Cardiac septum (tissue), 1 donor: ENCODE results near the gene SLC25A27. TPM values are rescaled to one million over a fixed set of nuclear protein-coding genes. Genes with fewer than 3 reads are reported as not detected.
A peak's percentile ranks its signal among the peaks of the same experiment; 100 is the strongest.

ENCODE experiments used
- DNase-seq: peaks from one replicate; pipeline ENCODE4 v3.0.0-alpha.2; 2020; ENCODE audit warnings: low spot score
- intact Hi-C: fragments of 100-400 bp; cut with DNase I; formaldehyde crosslinking; loops from one replicate; pipeline ENCODE4 v1.14.0; 2022
- long read RNA-seq: library from polyadenylated mRNA; unstranded; transcript quantifications from one replicate; pipeline ENCODE4 v2.0.0, GENCODE V29; 2021
- total RNA-seq: library from RNA; stranded (reverse); fragmentation: NEBNext Ultra II Directional; extraction: Animal tissue kit (Norgen Biotek cat#: 25700); gene quantifications from one replicate; pipeline ENCODE4 v1.2.1, GENCODE V29; 2021
- donor health status: DM: no; HTN: no; CAD: no.

The SLC25A27 gene
- total RNA-seq: 25.6 TPM
- long read RNA-seq, partial matches to known transcripts: 2 of 8 reads
- long read RNA-seq, other reads (novel, unspliced or antisense): 4 of 8 reads

DNA sequence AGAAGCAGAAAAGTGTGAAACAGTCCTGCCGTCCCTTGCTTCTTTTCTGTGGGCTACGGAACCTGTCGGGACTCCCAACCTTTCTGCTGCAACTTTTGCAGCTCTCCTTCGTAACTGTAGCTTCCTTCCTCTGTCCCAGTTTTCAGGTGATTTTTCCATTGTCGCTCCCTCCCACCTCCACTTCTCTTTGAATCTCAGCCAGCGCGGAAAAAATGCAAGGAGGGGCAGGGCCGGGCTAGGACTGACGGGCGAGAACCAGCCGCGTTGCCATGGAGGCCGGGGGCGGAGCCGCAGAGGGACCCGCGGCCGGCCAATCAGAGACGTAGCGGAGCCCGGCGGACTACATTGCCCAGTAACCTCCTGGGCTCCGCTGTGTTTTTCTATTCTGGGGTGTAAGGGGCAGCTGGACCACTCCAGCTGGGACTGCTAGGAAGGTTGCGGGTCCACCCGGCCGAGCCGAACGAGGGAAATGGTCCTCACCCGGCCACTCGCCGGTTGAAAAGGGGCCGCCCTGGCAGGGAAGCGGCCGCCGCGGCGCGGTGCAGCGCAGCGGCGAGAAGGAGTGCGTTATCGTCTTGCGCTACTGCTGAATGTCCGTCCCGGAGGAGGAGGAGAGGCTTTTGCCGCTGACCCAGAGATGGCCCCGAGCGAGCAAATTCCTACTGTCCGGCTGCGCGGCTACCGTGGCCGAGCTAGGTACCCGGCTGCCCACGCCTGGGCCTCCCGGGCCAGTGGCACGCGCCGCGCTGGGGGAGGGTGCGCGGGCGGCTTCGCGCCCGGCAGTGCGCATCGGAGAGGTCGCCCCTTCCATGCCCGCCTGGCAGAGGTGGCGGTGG is at the start of gene SLC25A27, which contains the start of gene CYP39A1:
SLC25A27 (plus strand) TSS at position 373 of the 836 bp plus-strand sequence; CDS start at position 591, 218 bp downstream.
CYP39A1 (minus strand) TSS at position 216 of the 836 bp plus-strand sequence. CDS start 236 bp downstream, outside the sequence.
- intact Hi-C loops: no loop called here
- peak; percentile 97 for DNase-seq

- DNase-seq: no peak
- intact Hi-C loops: no loop called here
These were observed 47.5 kb upstream of the SLC25A27 start for GRCh38 chr6:46605091-46605797.

DNA sequence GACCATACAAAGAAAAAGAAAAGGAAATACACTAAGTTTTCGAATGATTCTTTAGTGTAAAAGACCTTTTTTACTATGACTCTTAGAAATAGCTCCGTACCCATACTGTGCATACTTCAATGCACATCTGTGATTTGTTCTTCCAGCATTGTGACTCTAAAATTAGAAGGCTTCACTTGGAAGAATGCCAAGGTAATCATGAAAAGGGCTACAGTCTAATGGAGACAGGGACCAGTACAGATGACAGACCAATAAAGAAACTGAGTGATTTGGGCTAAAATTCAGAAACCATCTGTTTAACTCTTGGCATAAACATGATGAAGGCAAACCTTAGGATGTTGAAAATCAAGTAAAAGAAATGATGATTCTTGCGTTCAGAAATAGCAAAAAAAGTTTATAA is 46.4 kb upstream of the SLC25A27 start:
- intact Hi-C loops: no loop called here
- no peak for DNase-seq

DNA sequence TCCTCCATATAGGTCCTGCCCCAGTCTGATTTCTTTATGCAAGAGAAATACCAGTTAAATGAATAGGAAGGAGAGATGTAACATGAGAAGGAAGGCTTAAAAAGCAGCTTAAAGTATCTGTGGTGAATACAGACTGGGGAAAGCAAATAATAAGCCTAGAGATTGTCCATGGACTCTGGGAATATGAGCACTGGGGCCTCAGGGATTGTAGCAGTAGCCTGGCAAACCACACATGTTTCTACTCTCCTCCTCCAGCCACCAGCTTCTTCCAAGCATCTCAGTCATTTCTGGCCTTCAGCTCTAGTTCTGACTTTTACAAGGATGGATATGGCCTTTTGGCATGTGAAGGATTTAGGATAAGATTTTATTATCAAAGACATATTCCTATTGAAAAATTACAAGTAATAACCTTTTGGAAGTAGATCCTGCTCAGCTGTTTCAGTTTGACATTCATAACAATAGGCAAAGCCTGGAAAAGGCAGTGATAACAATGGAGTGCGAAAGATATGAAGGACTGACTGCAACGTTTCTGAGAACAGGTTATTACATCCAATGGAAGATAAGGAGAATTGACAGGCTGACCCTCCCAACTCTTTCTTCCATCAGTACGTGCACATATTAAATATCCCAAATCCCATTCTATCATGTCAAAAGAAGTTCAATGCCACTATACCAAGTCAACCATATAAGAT is 41.8 kb upstream of the SLC25A27 start:
- DNase-seq: no peak
- intact Hi-C loops: loop anchor here (5.0 kb wide), 1 partner anchor 104 kb away; no protein-coding TSS in a partner anchor

DNA sequence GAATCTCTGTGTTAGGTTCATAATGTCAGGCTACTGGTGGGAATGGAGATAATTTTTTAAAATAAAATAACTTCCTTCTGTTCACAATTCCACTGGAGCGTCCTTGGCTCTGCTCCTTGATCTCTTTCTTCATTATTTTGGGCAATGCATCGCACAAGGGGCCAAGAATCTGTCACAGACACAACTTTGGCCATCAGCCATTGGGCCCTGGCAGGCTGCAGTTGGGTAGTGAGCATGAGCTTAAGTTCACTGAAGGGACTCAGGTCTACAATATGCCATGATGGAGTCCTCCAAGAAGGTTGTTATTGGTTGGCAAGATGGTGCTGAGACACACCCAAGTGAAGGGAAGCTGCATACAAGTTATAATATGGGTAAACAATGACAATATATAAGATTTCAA is 40.1 kb upstream of the SLC25A27 start:
- intact Hi-C loops: loop anchor here (5.0 kb wide), 1 partner anchor 105 kb away; no protein-coding TSS in a partner anchor
- DNase-seq: no peak

GRCh38 chr6:46618726-46619125 is 34.0 kb upstream of the SLC25A27 start:
- intact Hi-C loops: no loop called here

DNA sequence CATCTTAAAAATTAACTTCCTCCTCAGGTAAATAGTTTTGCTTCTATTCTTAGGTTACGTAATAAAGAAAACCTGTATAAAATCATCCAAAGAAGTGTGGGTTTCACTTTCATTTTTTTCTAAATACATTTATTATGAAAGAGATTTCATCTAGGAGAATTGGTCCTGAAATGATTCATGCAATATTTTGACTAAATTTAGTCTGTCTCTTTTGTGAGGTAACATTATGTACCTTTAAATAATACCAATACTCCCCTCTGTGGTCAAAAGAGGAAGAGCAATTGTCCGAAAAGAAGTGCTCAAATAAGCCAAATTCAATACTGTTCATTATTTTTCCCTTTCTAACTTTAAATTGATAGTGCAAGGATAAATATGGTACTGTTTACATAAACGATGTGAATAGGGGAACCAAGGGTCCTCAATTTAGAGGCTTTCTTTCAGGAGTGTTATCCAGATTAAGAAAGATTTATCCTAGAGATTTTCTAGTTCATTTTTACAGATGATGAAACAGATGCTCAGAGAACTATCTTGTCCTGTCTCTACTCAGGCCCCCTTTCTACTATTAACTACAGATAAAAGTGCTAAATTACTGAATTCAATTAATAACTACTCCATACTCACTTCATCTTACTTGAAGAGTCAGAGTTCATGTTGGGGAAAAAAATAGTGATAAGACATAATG is 26.4 kb upstream of the SLC25A27 start:
- DNase-seq: no peak

More at GRCh38 chr6:46618726-46619125, 34.0 kb upstream of the SLC25A27 start:
- DNase-seq: no peak

DNA sequence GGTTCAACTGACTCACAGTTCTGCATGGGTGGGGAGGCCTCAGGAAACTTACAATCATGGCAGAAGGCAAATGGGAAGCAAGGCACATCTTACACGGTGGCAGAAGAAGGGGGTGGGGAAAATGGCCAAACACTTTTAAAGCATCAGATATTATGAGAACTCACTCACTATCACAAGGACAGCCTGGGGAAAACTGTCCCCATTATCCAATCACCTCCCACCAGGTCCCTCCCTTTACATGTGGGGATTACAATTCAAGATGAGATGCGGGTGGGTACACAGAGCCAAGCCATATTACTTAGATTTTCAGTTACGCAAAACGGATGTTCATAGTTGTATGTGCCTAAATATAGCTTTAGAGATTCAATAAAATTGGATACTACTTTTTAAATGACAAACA is 25.8 kb upstream of the SLC25A27 start:
- intact Hi-C loops: loop anchor here (2.0 to 10.0 kb wide), 4 partner anchors 135 to 532 kb away; partner anchors contain the start of gene RCAN2

More for the DNA sequence above, 26.4 kb upstream of the SLC25A27 start:
- intact Hi-C loops: loop anchor here (2.0 to 10.0 kb wide), 4 partner anchors 134 to 532 kb away; partner anchors contain the start of gene RCAN2

DNA sequence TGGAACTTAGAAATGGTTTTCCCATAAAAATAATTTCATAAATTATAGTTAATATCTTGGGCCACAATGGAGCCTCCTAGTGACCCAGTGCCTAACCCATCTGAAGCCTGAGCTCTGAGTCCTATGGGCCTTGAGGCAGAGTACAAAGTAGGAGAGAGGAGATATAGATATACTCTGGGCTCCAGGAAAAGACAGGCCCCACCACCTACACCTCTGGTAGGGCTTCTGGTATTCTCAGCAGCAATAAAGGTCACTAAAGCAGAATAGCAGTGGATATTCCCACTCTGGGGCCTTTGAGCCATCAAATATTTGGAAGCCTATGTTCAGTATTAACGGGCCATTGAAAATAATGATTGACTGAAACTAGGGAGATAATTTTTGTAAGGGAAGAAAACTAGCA is 24.3 kb upstream of the SLC25A27 start:
- intact Hi-C loops: loop anchor here (5.0 to 10.0 kb wide), 3 partner anchors 136 to 534 kb away; partner anchors contain the start of gene RCAN2
- no peak for DNase-seq

More for the DNA sequence above, 25.8 kb upstream of the SLC25A27 start:
- DNase-seq: no peak

DNA sequence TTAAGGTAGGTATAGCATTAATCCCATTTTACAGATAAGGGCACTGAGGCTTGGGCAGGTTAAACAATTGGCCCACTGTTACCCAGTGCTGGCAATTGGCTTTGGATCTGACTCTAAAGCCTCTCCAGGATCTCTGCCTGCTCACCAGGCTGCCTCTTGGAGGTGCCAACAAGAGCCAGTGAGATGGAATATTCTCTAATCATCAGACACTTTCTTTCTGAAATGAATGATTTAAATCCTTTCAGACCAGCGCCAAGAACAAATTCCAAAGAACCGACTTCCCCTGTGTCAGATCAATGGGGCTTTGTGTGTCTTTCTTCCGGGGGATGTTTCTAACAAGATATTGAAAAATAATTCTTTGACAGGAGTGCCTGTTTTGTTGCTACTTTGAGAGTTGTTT is 23.8 kb upstream of the SLC25A27 start:
- intact Hi-C loops: loop anchor here (5.0 to 10.0 kb wide), 3 partner anchors 137 to 534 kb away; partner anchors contain the start of gene RCAN2
- no peak for DNase-seq

GRCh38 chr6:46629691-46630090 is 23.1 kb upstream of the SLC25A27 start:
- DNase-seq: no peak
- intact Hi-C loops: loop anchor here (5.0 to 10.0 kb wide), 3 partner anchors 137 to 535 kb away; partner anchors contain the start of gene RCAN2

- no peak for DNase-seq
- intact Hi-C loops: no loop called here
These were observed 20.7 kb upstream of the SLC25A27 start for GRCh38 chr6:46632053-46632452.

GRCh38 chr6:46635462-46635861 is 17.3 kb upstream of the SLC25A27 start:
- no peak for DNase-seq
- intact Hi-C loops: no loop called here

- intact Hi-C loops: no loop called here
These were observed 15.6 kb upstream of the SLC25A27 start for GRCh38 chr6:46637145-46637544.

GRCh38 chr6:46637933-46638332 is 14.8 kb upstream of the SLC25A27 start:
- intact Hi-C loops: no loop called here
- DNase-seq: no peak

More at GRCh38 chr6:46637145-46637544, 15.6 kb upstream of the SLC25A27 start:
- no peak for DNase-seq

DNA sequence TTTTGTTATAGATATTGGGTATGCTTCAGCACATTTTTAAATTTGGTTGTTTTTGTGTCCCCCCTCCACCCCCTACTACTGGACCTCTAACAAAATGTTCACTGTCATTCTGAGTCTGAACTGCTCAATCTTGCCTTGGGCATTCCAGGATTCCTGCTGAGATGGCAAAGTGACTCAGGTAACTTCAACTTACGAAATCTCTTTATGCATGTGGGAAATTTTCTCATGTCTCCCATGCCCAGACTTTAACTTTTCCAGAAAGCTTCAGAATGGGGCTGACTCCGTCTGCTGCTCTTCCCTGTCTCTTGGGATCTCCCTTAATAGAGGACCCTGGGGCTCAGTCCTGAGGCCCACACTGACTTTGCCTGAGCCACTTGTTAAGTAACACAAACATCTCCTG is 14.1 kb upstream of the SLC25A27 start:
- no peak for DNase-seq
- intact Hi-C loops: no loop called here

GRCh38 chr6:46642928-46643751 is 9.6 kb upstream of the SLC25A27 start:
- DNase-seq: no peak
- intact Hi-C loops: no loop called here

- no peak for DNase-seq
- intact Hi-C loops: no loop called here
These were observed 7.5 kb upstream of the SLC25A27 start for GRCh38 chr6:46645265-46645664.
